ENCODE results near the gene GRK2. TPM values are rescaled to one million over a fixed set of nuclear protein-coding genes. Genes with fewer than 3 reads are reported as not detected.

Gene GRK2
- total RNA-seq, 1 experiment from 2014 or later: 56.3 TPM

- no CpG with 5 or more reads among the region's 13 CpGs for WGBS (ENCODE audit: extremely low coverage, insufficient read length, low lambda C conversion rate)
- Histone ChIP-seq H3K18ac (ENCODE audit: insufficient read length, low read depth, low read length) (no peak overlapping the region), H3K56ac (ENCODE audit: insufficient read length, low read depth, low read length) (no peak overlapping the region), H2AK5ac (ENCODE audit: insufficient read length, low read length) (no peak overlapping the region), H2BK12ac (ENCODE audit: insufficient read length, low read depth, low read length) (no peak overlapping the region), H3K79me1 (ENCODE audit: insufficient read depth, low read depth, low read length, poor library complexity, severe bottlenecking) (no peaks in the 10 kb centered on the region), H4K91ac (ENCODE audit: insufficient read length, low read depth, low read length) (no peak overlapping the region), H2BK20ac (ENCODE audit: low read depth, low read length, poor library complexity, severe bottlenecking) (no peak overlapping the region), H3K14ac (ENCODE audit: insufficient read depth, low read length) (no peak overlapping the region), H4K5ac (ENCODE audit: insufficient read length, low read depth, low read length) (no peak overlapping the region), H4K20me1 (ENCODE audit: control insufficient read depth, insufficient read depth, insufficient read length) (no peaks in the 10 kb centered on the region), H3K23ac (ENCODE audit: insufficient read length, low read depth, low read length) (no peak overlapping the region), H3K79me2 (ENCODE audit: insufficient read depth, low read length) (no peaks in the 10 kb centered on the region; the same call in 1 of the 2 replicates), H3K9ac (ENCODE audit: extremely low read depth, insufficient read length, low read length) (no peak overlapping the region), H2BK5ac (ENCODE audit: insufficient read length, low read length) (no peak overlapping the region), H4K8ac (replicated peaks; ENCODE audit: insufficient read length, low read depth, low read length) (no peak overlapping the region), H3T11ph (ENCODE audit: low read length) (no peak overlapping the region), H3K4me2 (ENCODE audit: insufficient read depth, insufficient read length, low read length) (no peak overlapping the region), H3K27ac (ENCODE audit: insufficient read length, low read depth, low read length) (no peak overlapping the region), H2BK120ac (ENCODE audit: low read depth, low read length, poor library complexity, severe bottlenecking) (no peak overlapping the region), H2BK15ac (ENCODE audit: low read depth, low read length) (no peak overlapping the region), H3K4me1 (ENCODE audit: insufficient read depth, low read length) (peaks cover 2% of the 10 kb centered on the region; the same call in 1 of the 2 replicates), H3K23me2 (ENCODE audit: insufficient read length, low read depth, low read length, poor library complexity, severe bottlenecking) (no peaks in the 10 kb centered on the region), H3K4ac (ENCODE audit: low read depth, low read length) (no peak overlapping the region), H3K9me3 (ENCODE audit: control insufficient read depth, low read depth, low read length) (no peaks in the 10 kb centered on the region), H3K27me3 (ENCODE audit: insufficient read depth, low read length) (no peaks in the 10 kb centered on the region), H2AFZ (ENCODE audit: low read length) (no peak overlapping the region)
- Mint-ChIP-seq H3K27me3 (ENCODE audit: low read depth) (no peaks in the 10 kb centered on the region), H3K27ac (no peak overlapping the region), H3K9me3 (no peaks in the 10 kb centered on the region), H3K4me1 (peaks cover 14 to 23% of the 10 kb centered on the region in 2 experiments), H3K4me3 (no peak overlapping the region; a peak in 1 of 5 replicates), H3K36me3 (ENCODE audit: insufficient read depth in 1 of 3, low read depth in 3 of 3) (peaks cover 19 to 60% (median 55%) of the 10 kb centered on the region in 3 experiments; a peak in 6 of 7 replicates)
- no peak for DNase-seq
- TF ChIP-seq, protein P1, sequence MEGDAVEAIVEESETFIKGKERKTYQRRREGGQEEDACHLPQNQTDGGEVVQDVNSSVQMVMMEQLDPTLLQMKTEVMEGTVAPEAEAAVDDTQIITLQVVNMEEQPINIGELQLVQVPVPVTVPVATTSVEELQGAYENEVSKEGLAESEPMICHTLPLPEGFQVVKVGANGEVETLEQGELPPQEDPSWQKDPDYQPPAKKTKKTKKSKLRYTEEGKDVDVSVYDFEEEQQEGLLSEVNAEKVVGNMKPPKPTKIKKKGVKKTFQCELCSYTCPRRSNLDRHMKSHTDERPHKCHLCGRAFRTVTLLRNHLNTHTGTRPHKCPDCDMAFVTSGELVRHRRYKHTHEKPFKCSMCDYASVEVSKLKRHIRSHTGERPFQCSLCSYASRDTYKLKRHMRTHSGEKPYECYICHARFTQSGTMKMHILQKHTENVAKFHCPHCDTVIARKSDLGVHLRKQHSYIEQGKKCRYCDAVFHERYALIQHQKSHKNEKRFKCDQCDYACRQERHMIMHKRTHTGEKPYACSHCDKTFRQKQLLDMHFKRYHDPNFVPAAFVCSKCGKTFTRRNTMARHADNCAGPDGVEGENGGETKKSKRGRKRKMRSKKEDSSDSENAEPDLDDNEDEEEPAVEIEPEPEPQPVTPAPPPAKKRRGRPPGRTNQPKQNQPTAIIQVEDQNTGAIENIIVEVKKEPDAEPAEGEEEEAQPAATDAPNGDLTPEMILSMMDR (conservative IDR thresholded peaks at IDR 0.05): no peak
Observed at GRCh38 chr11:67280341-67280787, 14.1 kb downstream of the GRK2 start.

Measured in H9 (cell line).